ENCODE measurements around the gene MRPS26. TPM values are rescaled to one million over a fixed set of nuclear protein-coding genes. Genes with fewer than 3 reads are reported as not detected.
A peak's percentile ranks its signal among the peaks of the same experiment; 100 is the strongest.
"Not testable (repeated sequence)": the region's sequence is repeated elsewhere in the genome, so short reads cannot be mapped to it uniquely, and the experiment has no call there.

Gene MRPS26
- polyA plus RNA-seq, 1 donor: 60.8 TPM

DNA sequence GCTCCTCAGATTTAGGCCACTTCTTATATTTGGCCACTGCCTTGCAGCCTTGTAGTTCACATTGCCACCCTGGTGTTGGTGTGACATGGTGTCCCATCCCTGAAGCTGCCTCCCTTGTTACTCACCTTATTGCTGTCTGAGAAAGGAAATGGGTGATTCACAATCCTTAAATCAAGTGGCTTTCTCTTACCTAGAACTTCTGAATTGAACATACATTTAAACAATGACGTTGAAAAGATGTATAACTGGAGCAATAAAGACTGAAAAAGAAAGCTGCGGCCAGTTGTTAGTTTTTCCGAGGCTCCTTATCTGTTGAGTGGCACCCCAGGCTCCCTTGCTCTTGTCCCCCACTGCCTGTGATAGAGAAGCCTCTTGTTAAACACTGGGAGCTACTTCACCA is 31.2 kb upstream of the MRPS26 start:
- no peak overlapping the region for H3K27ac ChIP-seq (ENCODE audit: low read length)
- WGBS (ENCODE audit: insufficient coverage, low lambda C conversion rate): 40% methylated on average over 1 of the region's 3 CpGs
- no peak for DNase-seq
- no peak overlapping the region for H3K4me3 ChIP-seq (ENCODE audit: low read length)
- H3K9me3 ChIP-seq (ENCODE audit: control insufficient read depth, low read depth, low read length): no peaks in the 10 kb centered on the region
- H3K36me3 ChIP-seq (ENCODE audit: control insufficient read depth, insufficient read depth, low read length): peaks cover 30% of the 10 kb centered on the region
- H3K4me1 ChIP-seq (ENCODE audit: control insufficient read depth, insufficient read depth, low read length): no peaks in the 10 kb centered on the region
- no peaks in the 10 kb centered on the region for H3K27me3 ChIP-seq (ENCODE audit: control insufficient read depth, insufficient read depth, low read length)

DNA sequence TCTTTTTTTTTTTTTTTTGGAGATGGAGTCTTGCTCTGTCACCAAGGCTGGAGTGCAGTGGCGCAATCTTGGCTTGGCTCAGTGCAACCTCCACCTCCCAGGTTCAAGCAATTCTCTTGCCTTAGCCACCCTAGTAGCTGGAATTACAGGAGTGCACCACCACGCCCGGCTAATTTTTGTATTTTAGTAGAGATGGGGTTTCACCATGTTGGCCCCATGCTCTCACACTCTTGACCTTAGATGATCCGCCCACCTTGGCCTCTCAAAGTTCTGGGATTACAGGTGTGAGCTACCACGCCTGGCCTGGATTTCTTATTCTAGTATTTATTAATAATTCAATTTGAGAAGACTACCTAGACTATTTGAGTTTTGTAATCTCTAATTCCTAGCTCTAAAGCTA is 30.6 kb upstream of the MRPS26 start:
- H3K9me3 ChIP-seq (ENCODE audit: control insufficient read depth, low read depth, low read length); H3K4me3 ChIP-seq (ENCODE audit: low read length); H3K4me1 ChIP-seq (ENCODE audit: control insufficient read depth, insufficient read depth, low read length); DNase-seq; H3K27me3 ChIP-seq (ENCODE audit: control insufficient read depth, insufficient read depth, low read length); H3K27ac ChIP-seq (ENCODE audit: low read length): not testable (repeated sequence)
- H3K36me3 ChIP-seq (ENCODE audit: control insufficient read depth, insufficient read depth, low read length): peaks cover 28% of the 10 kb centered on the region
- no CpG with 5 or more reads among the region's 5 CpGs for WGBS (ENCODE audit: insufficient coverage, low lambda C conversion rate)

DNA sequence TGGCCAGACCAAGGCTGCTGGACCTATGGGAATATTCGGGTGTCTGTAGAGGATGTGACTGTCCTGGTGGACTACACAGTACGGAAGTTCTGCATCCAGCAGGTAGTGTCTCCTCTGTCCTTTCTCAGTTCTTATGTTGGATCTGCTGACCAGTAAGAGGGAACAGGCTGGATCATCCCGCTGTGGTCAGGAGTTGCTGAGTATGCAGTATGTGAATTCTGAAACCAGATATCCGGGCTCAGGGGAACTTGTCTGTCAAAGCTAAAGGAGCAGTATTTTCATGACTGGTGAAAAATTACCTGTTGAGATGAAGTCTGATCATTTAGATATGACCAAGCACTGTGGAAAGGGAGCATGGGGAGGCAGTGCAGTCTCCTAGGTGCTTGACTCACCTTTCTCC is 24.5 kb upstream of the MRPS26 start:
- no peak for DNase-seq
- peaks cover 48% of the 10 kb centered on the region for H3K36me3 ChIP-seq (ENCODE audit: control insufficient read depth, insufficient read depth, low read length)
- 100% methylated on average over 1 of the region's 4 CpGs for WGBS (ENCODE audit: insufficient coverage, low lambda C conversion rate)
- H3K4me1 ChIP-seq (ENCODE audit: control insufficient read depth, insufficient read depth, low read length): peaks cover 6% of the 10 kb centered on the region
- H3K27ac ChIP-seq (ENCODE audit: low read length): no peak overlapping the region
- H3K27me3 ChIP-seq (ENCODE audit: control insufficient read depth, insufficient read depth, low read length): no peaks in the 10 kb centered on the region
- H3K4me3 ChIP-seq (ENCODE audit: low read length): no peak overlapping the region
- peaks cover 3% of the 10 kb centered on the region for H3K9me3 ChIP-seq (ENCODE audit: control insufficient read depth, low read depth, low read length)

DNA sequence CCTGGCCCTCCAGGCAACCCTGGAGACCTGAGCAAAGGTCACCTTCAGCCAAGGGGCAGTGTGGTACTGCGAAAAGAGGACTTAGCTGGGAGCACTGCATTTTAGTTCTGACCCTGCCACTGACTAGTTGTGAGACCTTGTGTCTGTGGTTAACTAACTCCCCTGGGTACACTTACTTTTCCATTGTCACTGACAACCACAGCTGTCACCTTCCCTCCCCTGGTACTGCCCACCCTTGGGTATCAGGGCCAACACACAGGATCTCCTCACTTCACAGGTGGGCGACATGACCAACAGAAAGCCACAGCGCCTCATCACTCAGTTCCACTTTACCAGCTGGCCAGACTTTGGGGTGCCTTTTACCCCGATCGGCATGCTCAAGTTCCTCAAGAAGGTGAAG is 24.1 kb upstream of the MRPS26 start:
- peaks cover 6% of the 10 kb centered on the region for H3K4me1 ChIP-seq (ENCODE audit: control insufficient read depth, insufficient read depth, low read length)
- WGBS (ENCODE audit: insufficient coverage, low lambda C conversion rate): no CpG with 5 or more reads among the region's 5 CpGs
- no peak overlapping the region for H3K4me3 ChIP-seq (ENCODE audit: low read length)
- no peaks in the 10 kb centered on the region for H3K27me3 ChIP-seq (ENCODE audit: control insufficient read depth, insufficient read depth, low read length)
- no peak for DNase-seq
- no peak overlapping the region for H3K27ac ChIP-seq (ENCODE audit: low read length)
- H3K36me3 ChIP-seq (ENCODE audit: control insufficient read depth, insufficient read depth, low read length): peaks cover 52% of the 10 kb centered on the region
- peaks cover 3% of the 10 kb centered on the region for H3K9me3 ChIP-seq (ENCODE audit: control insufficient read depth, low read depth, low read length)

DNA sequence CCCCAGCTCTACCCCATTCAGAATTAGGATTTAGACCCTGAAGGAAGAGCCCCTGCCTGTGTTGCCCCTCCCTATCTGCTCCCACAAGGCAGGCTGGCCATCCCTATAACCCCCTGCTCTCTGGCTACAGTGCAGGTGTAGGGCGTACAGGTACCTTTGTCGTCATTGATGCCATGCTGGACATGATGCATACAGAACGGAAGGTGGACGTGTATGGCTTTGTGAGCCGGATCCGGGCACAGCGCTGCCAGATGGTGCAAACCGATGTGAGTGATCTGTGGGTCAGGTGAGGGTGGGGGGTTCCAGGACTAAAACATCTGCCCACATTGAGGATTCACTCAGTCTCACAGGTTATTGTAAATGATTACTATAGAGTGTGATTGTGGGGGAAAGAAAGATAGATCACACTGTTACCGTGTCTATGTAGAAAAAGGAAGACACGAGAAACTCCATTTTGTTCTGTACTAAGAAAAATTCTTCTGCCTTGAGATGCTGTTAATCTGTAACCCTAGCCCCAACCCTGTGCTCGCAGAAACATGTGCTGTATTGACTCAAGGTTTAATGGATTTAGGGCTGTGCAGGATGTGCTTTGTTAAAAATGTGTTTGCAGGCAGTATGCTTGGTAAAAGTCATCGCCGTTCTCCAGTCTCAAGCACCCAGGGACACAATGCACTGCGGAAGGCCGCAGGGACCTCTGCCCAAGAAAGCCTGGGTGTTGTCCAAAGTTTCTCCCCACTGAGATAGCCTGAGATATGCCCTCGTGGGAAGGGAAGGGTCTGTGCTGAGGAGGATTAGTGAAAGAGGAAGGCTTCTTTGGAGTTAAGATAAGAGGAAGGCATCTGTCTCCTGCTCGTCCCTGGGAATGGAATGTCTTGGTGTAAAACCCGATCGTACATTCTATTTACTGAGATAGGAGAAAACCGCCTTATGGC is 23.0 kb upstream of the MRPS26 start:
- H3K27me3 ChIP-seq (ENCODE audit: control insufficient read depth, insufficient read depth, low read length); H3K9me3 ChIP-seq (ENCODE audit: control insufficient read depth, low read depth, low read length); DNase-seq; H3K4me1 ChIP-seq (ENCODE audit: control insufficient read depth, insufficient read depth, low read length); H3K27ac ChIP-seq (ENCODE audit: low read length); H3K4me3 ChIP-seq (ENCODE audit: low read length): not testable (repeated sequence)
- peaks cover 58% of the 10 kb centered on the region for H3K36me3 ChIP-seq (ENCODE audit: control insufficient read depth, insufficient read depth, low read length)
- no CpG with 5 or more reads among the region's 20 CpGs for WGBS (ENCODE audit: insufficient coverage, low lambda C conversion rate)

DNA sequence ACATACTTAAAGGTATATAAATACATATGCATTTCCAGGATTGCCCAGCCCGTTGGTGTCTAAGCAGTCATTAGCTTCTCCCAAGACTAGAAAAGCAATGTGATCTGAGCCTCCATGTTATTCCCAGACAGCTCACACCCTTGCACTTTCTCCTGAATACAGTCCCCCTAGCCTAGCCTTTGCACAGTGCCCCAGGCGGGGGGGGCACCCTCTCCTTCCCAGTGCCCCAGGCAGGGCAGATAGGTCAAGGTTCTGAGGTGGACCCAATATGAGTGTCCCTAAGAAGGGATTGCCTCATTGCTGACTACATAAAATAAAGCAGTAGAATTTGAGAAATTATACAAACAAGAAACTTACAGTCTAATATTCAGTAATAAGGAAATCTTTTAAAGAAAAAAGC is 17.9 kb upstream of the MRPS26 start:
- DNase-seq: peak in 1 of 2 donors; percentile 22
- Histone ChIP-seq H3K9me3 (ENCODE audit: control insufficient read depth, low read depth, low read length) (no peaks in the 10 kb centered on the region), H3K4me3 (ENCODE audit: low read length) (no peak overlapping the region), H3K4me1 (ENCODE audit: control insufficient read depth, insufficient read depth, low read length) (peaks cover 8% of the 10 kb centered on the region), H3K27ac (ENCODE audit: low read length) (no peak overlapping the region), H3K36me3 (ENCODE audit: control insufficient read depth, insufficient read depth, low read length) (peaks cover 62% of the 10 kb centered on the region), H3K27me3 (ENCODE audit: control insufficient read depth, insufficient read depth, low read length) (no peaks in the 10 kb centered on the region)
- WGBS (ENCODE audit: insufficient coverage, low lambda C conversion rate): no CpG with 5 or more reads among the region's 2 CpGs

DNA sequence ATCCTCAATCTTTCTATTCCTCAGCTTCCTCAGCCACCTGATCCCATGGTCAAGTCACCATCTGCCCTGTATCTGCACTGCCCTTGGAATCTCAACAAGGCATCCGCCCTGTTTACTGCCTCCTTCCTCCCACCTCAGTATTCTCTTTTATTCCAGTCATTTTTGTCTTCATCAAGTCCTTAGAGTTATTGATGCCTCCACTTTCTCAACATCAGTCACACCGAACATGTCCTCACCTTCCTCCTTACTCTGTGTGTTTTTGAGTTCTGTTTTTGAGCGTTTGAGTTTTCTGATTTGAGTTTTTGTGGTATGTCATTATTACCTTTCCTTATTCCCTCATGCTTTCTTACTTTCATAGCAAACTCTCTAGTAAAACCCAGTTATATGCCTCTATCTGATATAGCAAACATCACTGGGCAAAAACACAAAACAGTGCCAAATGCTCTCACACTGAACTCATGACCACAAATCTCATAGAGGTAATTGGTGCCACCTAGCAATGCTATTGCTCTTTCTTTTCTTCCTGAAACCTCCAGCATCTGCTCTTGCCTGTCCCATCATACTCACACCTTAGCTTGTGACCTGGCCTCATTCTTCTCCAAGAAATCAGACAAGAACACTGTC is 14.2 kb upstream of the MRPS26 start:
- H3K27ac ChIP-seq (ENCODE audit: low read length): no peak overlapping the region
- H3K4me1 ChIP-seq (ENCODE audit: control insufficient read depth, insufficient read depth, low read length): peaks cover 6% of the 10 kb centered on the region
- WGBS (ENCODE audit: insufficient coverage, low lambda C conversion rate): 90% methylated on average over 2 of the region's 3 CpGs
- H3K4me3 ChIP-seq (ENCODE audit: low read length): no peak overlapping the region
- peaks cover 70% of the 10 kb centered on the region for H3K36me3 ChIP-seq (ENCODE audit: control insufficient read depth, insufficient read depth, low read length)
- no peak for DNase-seq
- no peaks in the 10 kb centered on the region for H3K27me3 ChIP-seq (ENCODE audit: control insufficient read depth, insufficient read depth, low read length)
- no peaks in the 10 kb centered on the region for H3K9me3 ChIP-seq (ENCODE audit: control insufficient read depth, low read depth, low read length)

DNA sequence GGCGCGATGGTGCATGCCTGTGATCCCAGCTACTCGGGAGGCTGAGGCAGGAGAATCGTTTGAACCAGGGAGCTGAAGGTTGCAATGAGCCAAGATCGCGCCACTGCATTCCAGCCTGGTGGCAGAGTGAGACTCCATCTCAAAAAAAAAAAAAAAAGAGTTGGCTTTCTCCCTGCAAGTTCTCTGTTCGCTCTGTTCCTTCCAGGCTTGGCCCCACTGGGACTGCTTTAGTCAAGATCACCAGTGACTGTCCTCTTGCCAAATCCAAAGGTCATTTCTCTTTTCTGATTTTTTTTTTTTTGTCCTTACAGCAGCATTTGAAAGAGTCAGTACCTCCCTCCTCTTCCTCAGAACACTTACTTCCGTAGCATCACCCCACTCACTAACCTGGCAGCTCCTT is 13.2 kb upstream of the MRPS26 start:
- Histone ChIP-seq H3K27me3 (ENCODE audit: control insufficient read depth, insufficient read depth, low read length) (no peaks in the 10 kb centered on the region), H3K4me3 (ENCODE audit: low read length) (no peak overlapping the region), H3K36me3 (ENCODE audit: control insufficient read depth, insufficient read depth, low read length) (peaks cover 70% of the 10 kb centered on the region), H3K27ac (ENCODE audit: low read length) (no peak overlapping the region), H3K4me1 (ENCODE audit: control insufficient read depth, insufficient read depth, low read length) (peaks cover 5% of the 10 kb centered on the region), H3K9me3 (ENCODE audit: control insufficient read depth, low read depth, low read length) (no peaks in the 10 kb centered on the region)
- WGBS (ENCODE audit: insufficient coverage, low lambda C conversion rate): 92% methylated on average over 4 of the region's 8 CpGs
- DNase-seq: no peak

DNA sequence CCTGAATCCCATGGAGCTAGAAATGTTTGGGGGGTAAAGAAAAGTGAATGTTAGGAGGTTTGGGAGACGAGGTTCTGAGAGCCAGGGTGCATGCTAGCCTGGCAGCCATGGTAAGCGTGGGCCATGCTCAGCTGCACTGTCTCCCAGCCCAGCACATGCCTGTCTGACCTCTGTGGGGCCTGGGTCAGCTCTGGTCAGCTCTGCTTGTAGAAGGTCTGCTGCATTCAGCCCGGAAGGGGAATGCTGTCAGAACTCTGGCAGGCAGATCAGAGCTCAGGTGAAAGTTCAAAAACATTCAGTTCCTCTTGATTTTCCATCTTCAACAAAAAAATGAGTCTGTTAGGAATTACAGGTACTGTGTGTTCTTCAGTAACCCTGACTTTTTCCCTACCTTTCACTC is 8.2 kb upstream of the MRPS26 start:
- Histone ChIP-seq H3K9me3 (ENCODE audit: control insufficient read depth, low read depth, low read length) (no peaks in the 10 kb centered on the region), H3K27me3 (ENCODE audit: control insufficient read depth, insufficient read depth, low read length) (no peaks in the 10 kb centered on the region), H3K36me3 (ENCODE audit: control insufficient read depth, insufficient read depth, low read length) (peaks cover 66% of the 10 kb centered on the region), H3K27ac (ENCODE audit: low read length) (no peak overlapping the region), H3K4me1 (ENCODE audit: control insufficient read depth, insufficient read depth, low read length) (no peaks in the 10 kb centered on the region), H3K4me3 (ENCODE audit: low read length) (no peak overlapping the region)
- WGBS (ENCODE audit: insufficient coverage, low lambda C conversion rate): no CpG with 5 or more reads among the region's 3 CpGs
- no peak for DNase-seq

DNA sequence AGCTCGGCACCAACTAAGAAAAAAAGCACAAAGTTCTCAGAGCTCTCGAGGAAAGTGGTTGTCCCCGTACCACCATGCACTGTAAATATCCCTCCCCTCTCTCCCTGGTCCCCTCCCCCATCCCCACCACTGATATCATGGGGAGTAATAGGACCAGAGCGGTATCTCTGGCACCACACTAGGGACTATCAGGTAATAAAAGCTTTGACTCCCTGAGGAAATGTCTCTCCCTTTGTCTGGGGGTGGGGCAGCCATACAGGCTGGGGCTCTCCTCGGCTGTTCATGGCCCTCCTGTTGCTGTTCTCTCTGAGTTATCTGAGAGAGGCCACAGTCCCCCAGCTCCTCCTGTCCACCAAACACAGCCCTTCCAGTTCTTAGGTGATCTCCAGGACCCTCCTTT is 7.4 kb upstream of the MRPS26 start:
- Histone ChIP-seq H3K4me1 (ENCODE audit: control insufficient read depth, insufficient read depth, low read length) (no peaks in the 10 kb centered on the region), H3K4me3 (ENCODE audit: low read length) (no peak overlapping the region), H3K27me3 (ENCODE audit: control insufficient read depth, insufficient read depth, low read length) (no peaks in the 10 kb centered on the region), H3K36me3 (ENCODE audit: control insufficient read depth, insufficient read depth, low read length) (peaks cover 59% of the 10 kb centered on the region), H3K27ac (ENCODE audit: low read length) (no peak overlapping the region), H3K9me3 (ENCODE audit: control insufficient read depth, low read depth, low read length) (no peaks in the 10 kb centered on the region)
- WGBS (ENCODE audit: insufficient coverage, low lambda C conversion rate): no CpG with 5 or more reads among the region's 5 CpGs
- no peak for DNase-seq
